GM12892 (cell line): ENCODE measurements around the gene SAPCD1.

Experiments
- POLR2A ChIP-seq: IDR thresholded peaks from 2 replicates; pipeline ENCODE4 v1.6.1; 2011; ENCODE audit warnings: low read depth, low read length, control low read depth
- POLR2AphosphoS5 ChIP-seq: IDR thresholded peaks from 2 replicates; pipeline ENCODE4 v1.6.1; 2011; ENCODE audit warnings: low read depth, low read length, control low read depth
- TAF1 ChIP-seq: IDR thresholded peaks from 2 replicates; pipeline ENCODE4 v1.6.1; 2011; ENCODE audit warnings: low read depth, mild to moderate bottlenecking, control low read depth, low read length, borderline replicate concordance

- TF ChIP-seq POLR2AphosphoS5 (0 out of 2 replicates have a peak, but pooled peaks have one; percentile 17), POLR2A (no peak), TAF1 (no peak)
Observed at GRCh38 chr6:31778999-31779885, 16.8 kb downstream of the SAPCD1 start.
